Stomach (tissue), 9 donors: ENCODE data around the gene RBPJ. TPM values are rescaled to one million over a fixed set of nuclear protein-coding genes. Genes with fewer than 3 reads are reported as not detected.

Experiments used
- DNase-seq, 2 donors: peaks; one replicate each; pipeline versions ENCODE4 v3.0.0 to v3.0.0-alpha.2; 2013 to 2019
- H3K27ac ChIP-seq, 5 donors: fragments of 200-600 bp in 4 of 5; sonication (generic) in 4 of 5; one replicate each; pipeline ENCODE4 v1.5.1; 2013 to 2019; ENCODE audit warnings: mild to moderate bottlenecking in 1 of 5, moderate library complexity in 1 of 5
- H3K27me3 ChIP-seq, 3 donors: fragments of 200-600 bp; sonication (generic); one replicate each; pipeline ENCODE4 v1.5.1; 2017 to 2019; ENCODE audit warnings: mixed run types in 1 of 3
- H3K36me3 ChIP-seq, 4 donors: fragments of 200-600 bp; sonication (generic); 1 replicate in 3 of 4; 2 replicates in 1 of 4; pipeline ENCODE4 v1.5.1; 2016 to 2019
- H3K4me1 ChIP-seq, 4 donors: fragments of 200-600 bp; sonication (generic); one replicate each; pipeline ENCODE4 v1.5.1; 2016 to 2019
- H3K4me3 ChIP-seq, 4 donors: fragments of 200-600 bp; sonication (generic) in 3 of 4; one replicate each; pipeline ENCODE4 v1.5.1; 2016 to 2019; ENCODE audit warnings: mild to moderate bottlenecking in 1 of 4
- H3K9me3 ChIP-seq, 4 donors: fragments of 200-600 bp; sonication (generic); one replicate each; pipeline ENCODE4 v1.5.1; 2016 to 2019
- CTCF ChIP-seq, 7 experiments: fragments of 450-650 bp in 4 of 7; fragments of 200-600 bp in 3 of 7; sonication (generic) in 3 of 7; IDR thresholded peaks; one replicate each; pipeline ENCODE4 v1.5.1; 2016 to 2019; ENCODE audit warnings: antibody characterized with exemption in 7 of 7, control low read depth in 2 of 7, mild to moderate bottlenecking in 1 of 7
- EP300 ChIP-seq: sonication (generic); formaldehyde crosslinking; IDR thresholded peaks from one replicate; pipeline ENCODE4 v1.6.1; 2017; ENCODE audit warnings: antibody characterized with exemption
- POLR2A ChIP-seq, 4 donors: fragments of 450-650 bp; IDR thresholded peaks; one replicate each; pipeline ENCODE4 v1.6.1; 2016; ENCODE audit warnings: antibody characterized with exemption in 4 of 4, control low read depth in 2 of 4, mild to moderate bottlenecking in 1 of 4, moderate library complexity in 1 of 4
- POLR2AphosphoS5 ChIP-seq, 3 donors: sonication (generic); formaldehyde crosslinking; IDR thresholded peaks; one replicate each; pipeline ENCODE4 v1.6.1; 2016; ENCODE audit warnings: antibody characterized with exemption in 3 of 3
- WGBS, 5 donors: extraction: QIAGEN DNeasy Blood & Tissue Kit in 3 of 5; methylation state at CpG; one replicate each; pipeline versions ENCODE4 v1.1.5 to v1.1.7; 2013 to 2018; 5-methylcytosine and 5-hydroxymethylcytosine counted together
- intact Hi-C: fragments of 100-400 bp; cut with DNase I; formaldehyde crosslinking; loops from one replicate; pipeline ENCODE4 v1.15.1; 2023; ENCODE audit warnings: low total_unique reads
- polyA plus RNA-seq, 3 donors: library from polyadenylated mRNA; stranded (reverse); fragments of 200-250 nt; gene quantifications; one replicate each; pipeline ENCODE4 v1.2.3, GENCODE V29; 2013
- total RNA-seq, 5 donors: library from RNA; depleted of rRNA; stranded (reverse); fragments of >200 nt; gene quantifications; one replicate each; pipeline versions ENCODE4 v1.1.0 to v1.2.3, GENCODE V29; 2014 to 2016
- donor health status: healthy with polysubstance abuse.
- donor health status: Bipolar disorder and iron deficiency.
- donor health status: healthy.

RBPJ gene
- total and polyA plus RNA-seq, 8 donors: 23.2 to 184 (median 45.8) TPM

- H3K36me3 ChIP-seq: no peaks in the 10 kb centered on the region
- H3K4me3 ChIP-seq: no peak overlapping the region
- TF ChIP-seq EP300: no peak
- TF ChIP-seq CTCF (IDR thresholded peaks at IDR 0.05): no peak
- no peak for TF ChIP-seq POLR2A (IDR thresholded peaks at IDR 0.05)
- no peak for TF ChIP-seq POLR2AphosphoS5 (IDR thresholded peaks at IDR 0.05)
- intact Hi-C loops: no loop called here
- no peak for DNase-seq
- H3K27ac ChIP-seq: no peak overlapping the region
- H3K27me3 ChIP-seq: no peaks in the 10 kb centered on the region
- H3K4me1 ChIP-seq: peaks cover 13 to 88% (median 56%) of the 10 kb centered on the region in 4 donors
- WGBS, 5 donors: 33 to 63% (median 59%) methylated on average over 2 of the region's 2 CpGs
- no peaks in the 10 kb centered on the region for H3K9me3 ChIP-seq
These were observed 6.0 kb downstream of the RBPJ start for GRCh38 chr4:26326791-26327190.

GRCh38 chr4:26330186-26330787 lies 9.5 kb downstream of the RBPJ start:
- Histone ChIP-seq H3K4me3 (no peak overlapping the region), H3K36me3 (no peaks in the 10 kb centered on the region), H3K27me3 (no peaks in the 10 kb centered on the region), H3K27ac (no peak overlapping the region), H3K4me1 (peaks cover 16 to 81% (median 46%) of the 10 kb centered on the region in 4 donors), H3K9me3 (no peaks in the 10 kb centered on the region)
- DNase-seq: peak in 1 of 2 donors; percentile 83
- no peak for TF ChIP-seq POLR2A (IDR thresholded peaks at IDR 0.05)
- TF ChIP-seq EP300: no peak
- no peak for TF ChIP-seq POLR2AphosphoS5 (IDR thresholded peaks at IDR 0.05)
- TF ChIP-seq CTCF (IDR thresholded peaks at IDR 0.05): peak in 5 of 7 experiments; percentile 48 to 70 (median 54)
- intact Hi-C loops: loop anchor here (10.0 kb wide), 1 partner anchor 65 kb away; no protein-coding TSS in a partner anchor
- 38 to 47% (median 41%) methylated on average over 4 of the region's 4 CpGs for WGBS, 5 donors

GRCh38 chr4:26330946-26331345 lies 10.1 kb downstream of the RBPJ start:
- WGBS, 5 donors: 54 to 79% (median 65%) methylated on average over 6 of the region's 6 CpGs
- TF ChIP-seq CTCF (IDR thresholded peaks at IDR 0.05) (no peak), POLR2AphosphoS5 (IDR thresholded peaks at IDR 0.05) (no peak), POLR2A (IDR thresholded peaks at IDR 0.05) (no peak), EP300 (no peak)

GRCh38 chr4:26331380-26331950 lies 10.7 kb downstream of the RBPJ start:
- intact Hi-C loops: loop anchor here (10.0 kb wide), 1 partner anchor 63 kb away; no protein-coding TSS in a partner anchor

More at GRCh38 chr4:26330946-26331345, 10.1 kb downstream of the RBPJ start:
- no peak overlapping the region for H3K4me3 ChIP-seq
- H3K4me1 ChIP-seq: peaks cover 16 to 83% (median 42%) of the 10 kb centered on the region in 4 donors
- H3K36me3 ChIP-seq: no peaks in the 10 kb centered on the region
- H3K27me3 ChIP-seq: no peaks in the 10 kb centered on the region
- H3K9me3 ChIP-seq: no peaks in the 10 kb centered on the region
- intact Hi-C loops: loop anchor here (10.0 kb wide), 1 partner anchor 64 kb away; no protein-coding TSS in a partner anchor
- DNase-seq: peak in 1 of 2 donors; percentile 50
- H3K27ac ChIP-seq: peak overlapping the region in 1 of 5 donors; percentile 5

More at GRCh38 chr4:26331380-26331950, 10.7 kb downstream of the RBPJ start:
- no peak for TF ChIP-seq EP300
- TF ChIP-seq POLR2AphosphoS5 (IDR thresholded peaks at IDR 0.05): no peak
- no peak for TF ChIP-seq POLR2A (IDR thresholded peaks at IDR 0.05)
- no peak for TF ChIP-seq CTCF (IDR thresholded peaks at IDR 0.05)
- H3K4me3 ChIP-seq: no peak overlapping the region
- whole genome bisulfite sequencing, 5 donors: 63 to 73% (median 67%) methylated on average over 7 of the region's 7 CpGs
- H3K27me3 ChIP-seq: no peaks in the 10 kb centered on the region
- peak overlapping the region in 1 of 5 donors; percentile 5 for H3K27ac ChIP-seq
- no peak for DNase-seq
- no peaks in the 10 kb centered on the region for H3K9me3 ChIP-seq
- H3K4me1 ChIP-seq: peaks cover 16 to 80% (median 41%) of the 10 kb centered on the region in 4 donors
- no peaks in the 10 kb centered on the region for H3K36me3 ChIP-seq
